HG03469 (cell line): ENCODE measurements around the gene TBRG1.

Experiments
- ATAC-seq: cut with Tn5 transposase; IDR thresholded peaks from one replicate; pipeline ENCODE4 v1.9.1; 2021; ENCODE audit warnings: mild to moderate bottlenecking, moderate library complexity, moderate number of reproducible peaks; ENCODE audit not compliant: unreplicated experiment

TBRG1 gene

DNA sequence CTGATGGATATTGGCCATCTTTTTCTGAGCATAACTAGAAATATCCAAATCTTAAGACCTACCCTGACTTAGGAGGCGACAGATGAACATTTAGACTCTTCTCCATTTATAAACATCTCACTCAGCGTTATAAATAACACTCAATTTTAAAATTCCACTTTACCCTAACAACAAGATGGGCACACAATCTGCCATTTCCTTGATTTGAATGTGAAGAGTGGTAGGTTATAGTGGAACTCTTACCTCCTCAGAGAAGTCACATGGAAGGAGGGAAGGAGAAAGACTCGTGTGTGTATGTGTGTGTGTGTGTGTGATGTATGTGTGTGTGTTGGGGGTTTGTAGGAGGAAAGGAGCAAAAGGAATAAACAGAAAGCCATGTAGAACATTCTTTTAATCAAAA lies 35.8 kb downstream of the TBRG1 start:
- no peak for ATAC-seq

DNA sequence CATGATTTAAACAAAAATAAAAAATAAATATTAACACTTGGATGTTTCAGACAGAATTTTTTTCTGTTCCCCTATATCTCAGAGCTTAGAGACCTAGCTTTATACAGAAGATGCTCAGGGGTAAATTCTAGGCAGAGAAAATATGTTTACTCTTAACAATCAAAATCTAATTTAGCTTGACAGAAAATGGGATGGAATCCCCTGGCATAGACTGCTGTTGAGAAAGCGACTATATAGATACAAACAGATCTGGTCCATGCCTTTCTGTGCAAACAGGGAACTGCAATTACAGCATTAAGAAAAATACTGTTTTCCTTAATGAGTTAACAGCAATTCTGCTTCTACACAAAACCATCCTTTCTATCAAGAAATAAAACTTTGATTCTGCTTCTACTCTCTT lies 36.3 kb downstream of the TBRG1 start:
- ATAC-seq = no peak

DNA sequence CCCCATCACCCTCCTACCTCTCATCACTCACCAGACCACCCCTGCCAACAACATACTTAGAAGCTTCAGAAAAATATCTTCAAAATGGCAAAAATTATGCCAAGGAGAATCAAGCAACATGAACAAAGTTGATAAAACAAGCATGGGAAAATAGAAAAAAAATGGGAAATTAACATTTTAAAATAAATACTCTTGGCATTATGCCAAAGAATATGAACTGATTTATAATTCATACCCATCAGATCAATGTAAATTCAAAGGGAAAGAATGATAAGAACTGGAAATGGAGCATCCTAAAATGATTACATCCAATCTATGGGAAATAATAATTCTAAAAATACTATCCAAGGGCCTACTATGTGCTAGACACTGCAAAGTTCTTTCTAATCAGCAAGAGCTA lies 38.9 kb downstream of the TBRG1 start:
- no peak for ATAC-seq

DNA sequence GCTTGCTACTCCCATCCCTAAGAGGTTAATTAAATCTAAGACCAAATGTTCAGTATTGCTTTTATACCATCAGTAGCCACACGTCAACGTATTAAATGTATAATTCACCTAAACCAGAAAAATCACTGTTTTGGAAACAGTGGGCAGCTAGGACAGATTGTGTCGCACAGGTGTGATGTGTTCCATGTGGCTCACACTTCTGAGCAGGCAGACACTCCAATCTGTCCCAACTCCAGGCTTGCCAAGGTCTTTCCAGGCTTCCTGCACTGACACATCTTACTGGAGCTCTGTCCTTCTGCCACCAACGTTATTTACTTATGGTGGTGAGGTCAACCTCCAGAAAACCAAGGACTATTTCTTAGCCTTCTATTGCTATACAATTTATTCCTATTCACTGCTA lies 39.4 kb downstream of the TBRG1 start:
- ATAC-seq = no peak

DNA sequence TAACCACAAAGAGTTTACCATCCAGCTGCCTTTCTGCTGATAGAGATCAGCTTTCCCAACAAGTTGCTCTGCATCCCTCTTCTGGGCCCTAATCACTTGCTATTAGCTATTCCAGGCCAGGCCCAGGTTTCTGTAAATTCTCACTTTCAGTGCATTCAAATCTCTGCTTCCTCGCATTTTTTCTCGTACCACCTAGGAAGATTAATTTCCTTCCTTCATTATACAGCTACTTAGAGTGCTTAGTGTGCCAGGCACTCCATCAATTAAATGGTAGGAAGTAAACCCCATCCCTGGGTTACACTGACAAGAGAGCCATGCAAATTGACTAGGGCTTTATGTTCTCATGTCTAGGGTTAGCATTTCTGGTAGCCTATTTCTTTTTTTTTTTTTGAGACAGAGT lies 41.2 kb downstream of the TBRG1 start:
- no peak for ATAC-seq

DNA sequence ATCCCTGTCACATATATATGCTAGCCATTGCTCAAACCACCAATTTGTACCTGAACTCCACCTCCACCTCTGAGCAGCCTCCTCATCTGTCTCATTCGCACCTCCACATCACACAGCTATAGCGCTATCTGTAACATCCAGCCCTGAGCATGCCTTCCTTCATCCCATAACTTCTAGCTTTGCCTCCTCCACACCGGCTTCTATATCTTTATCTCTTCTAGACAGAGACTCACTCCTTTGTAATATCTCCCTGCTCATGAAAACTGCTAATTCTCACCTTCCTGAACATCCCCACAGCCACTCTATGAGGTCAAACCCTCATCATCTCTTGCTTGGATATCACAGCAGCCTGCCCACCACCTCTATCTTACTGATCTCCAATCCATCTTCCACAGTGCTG lies 44.9 kb downstream of the TBRG1 start:
- no peak for ATAC-seq

DNA sequence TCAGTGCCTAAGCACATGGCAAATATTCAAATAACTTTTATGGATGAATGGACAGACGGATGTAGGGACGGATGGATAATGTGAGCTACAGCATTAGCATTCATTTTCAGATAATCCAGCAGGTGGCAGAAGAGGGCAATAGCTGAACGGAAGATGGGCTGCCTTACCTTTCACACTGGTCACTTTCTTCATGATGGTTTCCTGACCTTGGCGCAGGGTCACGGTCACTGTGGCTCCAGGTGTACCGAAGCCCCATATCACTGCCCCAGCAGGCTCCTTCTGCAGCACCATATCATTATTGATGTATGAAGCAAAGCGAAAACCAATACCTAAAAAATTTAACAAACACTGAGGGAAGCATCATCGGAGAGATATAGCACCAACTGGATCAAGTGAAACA lies 46.5 kb downstream of the TBRG1 start:
- ATAC-seq = no peak

DNA sequence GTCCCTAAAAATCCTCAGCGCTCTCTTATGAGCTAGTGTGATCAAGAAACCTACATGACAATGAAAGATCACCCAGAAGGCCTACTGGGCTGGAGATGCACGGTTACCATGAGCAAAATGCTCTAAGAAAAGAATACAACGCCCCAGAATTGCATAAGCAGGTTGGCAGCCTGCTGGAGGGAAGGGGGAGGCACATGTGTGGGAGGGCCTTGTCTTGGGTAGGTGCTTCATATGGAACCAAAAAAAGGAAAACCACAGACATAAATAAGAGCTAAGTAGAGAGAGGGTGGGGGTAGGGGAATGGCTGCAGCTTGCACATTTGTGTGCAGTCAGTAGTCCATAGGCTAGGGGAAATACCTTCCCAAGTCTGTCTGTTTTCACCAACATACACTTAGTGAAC lies 48.1 kb downstream of the TBRG1 start:
- no peak for ATAC-seq

DNA sequence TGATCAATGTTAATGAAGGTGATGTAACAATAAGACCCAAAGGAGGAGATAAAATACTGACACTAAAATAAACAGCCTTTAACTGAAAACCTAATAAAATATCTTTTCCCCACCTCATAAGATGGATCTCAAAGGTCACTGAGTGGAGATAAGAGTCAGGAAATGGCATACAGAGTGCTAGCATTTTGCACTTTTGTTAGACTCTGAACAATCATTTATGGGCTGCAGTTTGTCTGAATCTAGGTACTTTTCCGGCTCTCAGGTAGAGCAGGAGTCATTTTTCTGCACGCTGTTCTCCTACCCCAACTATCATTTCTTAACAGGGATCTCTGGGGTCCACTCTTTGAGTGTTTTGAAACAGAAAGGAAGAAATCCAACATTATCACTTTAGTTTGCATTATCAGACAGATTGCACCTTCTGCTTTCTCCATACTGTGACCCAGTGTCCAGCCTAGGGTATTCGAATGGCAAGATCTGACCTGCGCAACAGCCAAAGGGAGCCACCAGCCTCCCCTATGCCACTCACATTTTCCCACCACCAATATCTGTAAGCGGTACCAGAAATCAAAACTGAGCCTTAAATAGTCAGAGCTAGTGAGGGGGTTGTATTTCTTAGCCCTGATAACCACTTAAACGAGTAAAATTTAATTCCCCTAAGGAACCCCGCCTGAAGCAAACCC lies 50.0 kb downstream of the TBRG1 start:
- ATAC-seq = no peak

DNA sequence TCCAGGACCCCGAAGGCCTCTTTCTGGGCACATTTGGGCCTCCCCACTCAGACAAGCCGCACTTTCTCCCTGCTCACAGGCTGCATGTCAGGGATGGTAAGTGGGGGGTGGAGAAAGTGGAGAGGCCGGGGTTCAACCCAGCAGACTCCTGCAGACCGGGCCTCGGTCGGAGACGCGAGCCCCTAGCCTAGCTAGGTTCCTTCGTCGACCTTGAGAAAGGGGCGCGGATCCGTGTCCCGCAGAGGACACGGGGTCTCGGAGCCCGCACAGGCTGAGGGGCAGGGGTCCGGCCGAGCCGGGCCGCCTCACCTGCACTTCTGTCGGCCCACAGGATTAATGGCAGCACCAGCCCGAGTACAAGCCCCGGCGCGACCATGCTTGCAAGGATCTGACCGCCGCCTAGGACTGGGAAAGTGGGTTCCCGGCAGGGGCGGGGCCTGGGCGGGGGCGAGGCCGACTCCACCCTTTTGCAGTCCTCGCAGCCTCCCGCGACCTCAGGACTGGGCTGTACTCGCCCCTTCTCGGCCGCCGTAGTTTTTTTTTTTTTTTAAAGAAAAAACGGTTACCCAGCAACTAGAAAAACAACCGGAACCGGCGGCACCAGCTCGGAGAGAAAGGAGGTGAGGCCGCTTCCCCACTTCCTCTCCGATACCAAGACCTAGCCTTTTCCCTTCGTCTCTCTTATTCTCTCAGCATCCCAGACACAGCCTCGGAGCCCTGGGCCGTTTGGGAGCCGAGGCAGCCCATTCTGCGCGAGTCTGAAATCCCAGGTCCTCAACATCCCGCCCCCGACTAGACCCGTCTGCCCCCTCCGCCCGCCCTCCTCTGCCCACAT lies 50.9 kb downstream of the TBRG1 start, which contains the start of the genes SIAE and SPA17:
Gene SIAE, minus strand, starts transcription at position 407 of the 835 bp plus-strand sequence. Its CDS starts 31 bp downstream, at position 376.
Gene SPA17, plus strand, starts transcription at position 572 of the 835 bp plus-strand sequence. CDS start 1,361 bp downstream, outside the sequence.
- ATAC-seq = peak; percentile 53

DNA sequence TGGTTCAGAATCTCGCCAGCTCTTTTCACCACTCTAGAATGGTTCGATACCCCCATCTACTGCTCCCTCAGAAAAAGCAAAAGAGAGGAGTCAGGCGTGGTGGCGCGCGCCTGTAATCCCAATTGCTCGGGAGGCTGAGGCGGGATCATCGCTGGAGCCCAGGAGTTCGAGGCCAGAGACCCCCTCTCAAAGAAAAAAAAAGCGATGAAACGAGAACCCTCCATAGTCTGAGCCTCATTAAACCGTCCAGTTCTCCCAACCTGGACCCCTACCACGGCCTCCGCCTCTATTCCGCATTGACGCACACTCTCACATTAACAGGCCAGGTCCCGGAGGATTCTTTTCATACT lies 51.5 kb downstream of the TBRG1 start:
- no peak for ATAC-seq

DNA sequence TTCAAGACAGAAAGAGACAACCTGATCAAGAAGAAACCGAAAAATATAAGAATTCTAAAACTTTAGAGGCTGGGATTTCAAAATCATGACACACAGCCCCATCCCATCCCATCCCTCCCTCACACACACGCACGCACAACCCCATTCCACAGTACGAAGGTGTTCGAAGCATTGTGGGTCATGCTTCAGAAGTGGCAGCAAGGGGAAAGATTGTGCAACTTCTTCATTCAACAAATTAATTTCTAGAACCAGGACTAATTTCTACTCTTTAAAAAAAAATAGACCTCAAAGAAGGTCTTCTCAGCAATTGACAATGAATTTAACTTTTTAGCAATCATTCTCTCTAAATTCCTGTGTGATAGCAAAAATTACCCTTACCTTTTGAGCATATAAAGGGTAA lies 51.9 kb downstream of the TBRG1 start:
- ATAC-seq = no peak

DNA sequence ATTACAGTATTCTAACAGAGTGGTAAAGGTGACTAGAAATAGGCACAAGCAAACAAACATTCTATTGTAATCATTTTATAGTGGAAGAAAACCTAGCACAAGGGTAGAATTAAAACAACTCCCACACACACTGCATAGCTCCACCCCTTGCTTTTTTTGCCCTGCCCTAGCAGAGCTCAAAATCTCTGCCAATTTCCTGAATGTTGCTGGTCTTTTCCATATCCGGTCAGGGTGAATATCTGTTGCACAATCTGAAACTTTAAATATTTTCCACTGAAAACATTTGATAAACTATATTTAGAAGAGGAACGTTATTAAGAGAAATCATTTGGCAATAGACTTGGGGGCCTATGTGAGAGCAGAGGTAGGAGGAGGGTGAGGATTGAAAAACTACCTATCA lies 53.7 kb downstream of the TBRG1 start:
- no peak for ATAC-seq

DNA sequence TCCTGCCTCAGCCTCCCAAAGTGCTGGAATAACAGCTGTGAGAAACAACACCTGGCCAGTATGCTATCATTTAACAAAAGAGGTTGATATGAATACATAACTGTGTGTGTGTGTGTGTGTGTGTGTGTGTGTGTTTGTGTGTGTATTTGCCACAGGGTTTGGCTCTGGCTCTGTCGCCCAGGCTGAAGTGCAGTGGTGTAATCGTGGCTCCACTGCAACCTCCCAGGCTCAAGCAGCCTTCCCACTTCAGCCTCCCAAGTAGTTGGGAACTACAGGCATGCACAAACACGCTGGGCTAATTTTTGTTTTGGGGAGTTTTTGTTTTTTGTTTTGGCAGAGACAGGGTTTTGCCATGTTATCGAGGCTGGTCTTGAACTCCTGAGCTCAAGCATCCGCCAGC lies 55.8 kb downstream of the TBRG1 start:
- ATAC-seq = no peak

DNA sequence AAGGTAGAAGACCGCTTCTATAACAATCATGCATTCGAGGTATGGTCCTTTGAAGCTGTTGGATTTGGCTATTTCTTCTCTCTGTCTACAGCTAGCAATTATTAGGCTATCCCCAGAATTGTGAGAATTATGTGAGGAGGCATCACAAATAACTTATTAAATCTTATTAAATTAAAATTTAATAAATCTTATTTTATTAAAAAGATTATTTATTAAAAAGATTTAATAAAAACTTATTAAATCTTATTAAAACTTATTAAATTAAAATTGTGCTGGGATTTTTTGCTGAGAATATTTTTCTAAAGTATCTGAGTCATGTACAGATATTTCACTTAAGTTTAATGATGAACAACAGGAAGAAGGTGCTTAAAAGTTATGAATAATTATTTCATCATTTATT lies 58.8 kb downstream of the TBRG1 start:
- ATAC-seq = no peak

DNA sequence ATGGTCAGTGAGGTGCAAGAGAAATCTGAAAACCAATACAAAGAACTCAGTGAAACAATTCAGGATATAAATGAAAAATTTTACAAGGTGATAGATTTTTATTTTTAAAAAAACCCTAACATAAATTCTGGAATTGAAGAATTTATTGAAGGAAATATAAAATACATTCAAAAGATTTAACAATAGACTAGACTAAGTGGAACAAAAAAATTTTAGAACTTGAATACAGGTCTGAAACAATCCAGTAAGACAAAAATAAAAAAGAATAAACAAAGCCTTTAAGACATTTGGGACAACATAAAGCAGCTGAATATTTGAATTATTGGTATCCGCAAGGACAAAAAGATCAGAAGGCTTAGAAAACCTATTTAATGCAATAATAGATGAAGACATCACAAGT lies 59.8 kb downstream of the TBRG1 start:
- no peak for ATAC-seq
